CD4-positive, alpha-beta T cell treated with Interleukin-1 beta for 1 hour (primary cell): Measurements from ENCODE around the gene IHH.

Experiments
- DNase-seq, 2 donors: peaks; one replicate each; pipeline ENCODE4 v3.0.0-alpha.2; 2020 to 2022

The IHH gene

DNA sequence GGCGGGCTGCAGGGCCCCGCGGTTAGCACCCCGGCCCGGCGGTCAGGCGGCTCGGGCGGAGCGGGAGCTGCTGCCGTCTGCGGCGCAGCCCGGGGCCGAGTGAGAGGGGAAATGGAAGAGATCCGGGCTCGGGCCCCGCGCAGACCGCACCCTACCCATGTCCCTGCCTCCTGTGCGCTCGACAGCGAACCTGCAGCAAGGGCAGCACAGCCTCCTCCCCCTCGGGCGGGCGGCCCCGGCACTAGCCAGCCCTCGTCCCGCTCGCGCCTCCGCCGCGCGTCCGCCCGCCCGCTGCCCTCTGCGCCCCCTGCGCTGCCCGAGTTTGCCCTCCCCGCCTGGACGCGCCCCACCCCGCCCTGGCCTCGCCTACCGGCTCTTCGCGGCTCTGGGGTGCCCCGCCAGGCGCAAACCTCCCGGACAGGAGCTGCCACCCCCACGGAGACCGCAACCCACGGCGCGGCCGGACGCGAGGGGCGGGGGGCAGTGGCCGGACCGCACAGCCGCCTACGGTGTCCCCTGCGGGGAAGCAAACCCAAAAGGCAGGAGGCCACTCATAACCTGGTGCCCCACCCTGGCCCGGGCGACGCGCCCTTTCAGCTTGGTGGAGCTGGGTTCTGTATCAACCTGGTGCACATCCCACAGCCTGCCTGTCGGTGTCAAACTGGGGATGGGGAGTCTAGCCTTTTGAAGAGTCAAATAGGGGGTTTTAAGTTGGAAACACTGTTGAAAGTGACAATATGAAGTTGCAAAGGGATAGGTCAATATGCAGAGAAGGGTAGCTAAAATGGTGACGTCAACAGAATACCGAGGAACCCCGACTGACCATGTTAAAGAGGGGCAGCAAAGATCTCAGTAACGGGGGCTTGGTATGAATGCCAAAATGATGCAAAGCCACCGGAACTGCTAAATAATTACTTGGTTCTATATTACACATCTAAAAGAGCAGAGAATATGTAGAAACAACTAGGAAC lies at the start of gene IHH:
TSS of gene IHH (minus strand) at position 101 of the 971 bp plus-strand sequence. CDS start 454 bp downstream, outside the sequence.
- DNase-seq, result no peak

- DNase-seq, result peak; percentile 24 to 48
These were observed 48.8 kb upstream of the IHH start for GRCh38 chr2:219109471-219109870.

- no peak for DNase-seq
These were observed 47.0 kb upstream of the IHH start for GRCh38 chr2:219107758-219108157.

DNA sequence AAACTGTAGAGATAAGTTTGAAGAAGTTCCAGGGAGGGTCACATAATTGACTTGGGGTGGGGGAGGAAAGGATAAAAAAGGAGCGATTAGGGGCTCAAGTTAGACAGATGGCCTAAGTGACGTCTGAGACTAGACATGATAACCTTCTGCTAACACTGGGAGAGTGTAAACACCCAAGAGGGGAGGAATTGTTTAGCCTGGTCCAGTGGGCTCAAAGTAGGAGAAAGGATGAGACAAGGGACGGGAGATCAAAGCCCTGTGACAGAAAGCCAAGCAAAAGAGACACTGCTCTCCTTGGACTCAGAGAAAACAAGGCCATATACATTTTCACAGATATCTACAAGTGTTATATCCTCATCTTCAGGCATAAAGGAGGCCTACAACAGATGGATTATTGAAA lies 45.5 kb upstream of the IHH start:
- no peak for DNase-seq

DNA sequence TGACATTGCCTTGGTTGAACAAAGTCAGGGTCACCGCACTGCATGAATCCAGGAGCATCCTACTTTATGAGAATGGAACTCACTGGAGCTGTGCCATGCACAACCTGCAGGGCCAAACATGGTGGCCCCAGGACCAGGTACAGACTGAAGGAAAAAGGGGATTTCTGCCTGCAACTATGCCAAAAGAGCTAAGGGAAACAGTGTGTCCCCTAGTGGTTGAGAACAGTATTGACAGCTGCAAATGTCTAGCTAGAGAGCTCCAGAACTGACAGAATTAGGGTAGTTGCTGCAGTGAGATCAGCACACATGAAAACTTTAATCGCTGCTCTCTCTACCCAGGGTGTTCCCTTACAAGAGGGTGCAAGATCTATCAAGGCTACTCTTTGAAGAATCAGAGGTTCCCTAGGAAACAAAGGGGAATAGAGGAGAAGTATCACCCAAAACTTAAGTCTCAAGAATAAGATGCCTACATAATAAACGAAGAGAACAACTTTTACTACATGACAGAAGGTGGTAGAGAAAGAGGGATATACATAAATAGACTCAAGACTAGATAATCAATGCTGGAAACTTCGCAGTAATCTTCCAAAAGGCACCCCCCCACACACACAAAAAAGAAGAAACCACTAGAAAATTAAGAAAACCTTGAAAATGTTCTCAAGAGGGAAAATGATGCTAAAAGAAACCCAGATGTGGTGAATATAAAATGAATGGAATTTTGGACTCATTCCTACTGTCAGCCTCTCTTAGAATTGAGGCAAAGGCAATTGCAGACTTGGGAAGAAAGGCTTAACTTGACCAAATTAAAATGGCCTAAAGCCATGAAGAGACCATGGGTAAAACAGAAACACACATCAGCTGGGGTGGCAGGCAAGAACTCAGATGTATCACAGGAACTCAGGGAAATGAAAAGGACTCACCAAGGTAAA lies 43.6 kb upstream of the IHH start:
- peak in 1 of 2 donors; percentile 35 for DNase-seq

GRCh38 chr2:219099329-219099728 lies 38.6 kb upstream of the IHH start:
- no peak for DNase-seq

DNA sequence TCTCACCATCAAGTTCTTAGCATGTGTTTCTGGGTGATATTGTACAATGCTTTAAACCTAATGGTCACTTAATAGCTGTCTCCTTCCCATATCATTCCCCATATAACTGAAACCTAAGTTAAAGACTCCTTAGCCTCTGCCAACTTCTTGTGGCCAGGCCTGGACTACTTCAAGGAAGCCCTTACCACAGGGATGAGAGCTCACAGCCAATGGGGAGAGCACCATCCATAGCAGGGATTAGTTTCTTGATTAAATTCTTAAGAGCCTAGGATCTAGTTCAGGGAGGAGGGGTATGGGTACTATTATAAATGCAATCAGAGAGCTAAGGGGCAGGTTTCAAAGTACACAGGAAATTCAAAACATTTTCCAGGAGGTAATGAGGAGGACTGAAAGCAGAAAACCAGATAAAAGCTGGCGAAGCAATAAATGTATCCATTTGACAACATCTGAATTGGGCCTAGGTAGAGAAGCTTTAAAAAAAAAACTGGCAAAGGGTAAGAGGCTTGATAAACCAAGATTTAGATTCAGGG lies 34.8 kb upstream of the IHH start:
- DNase-seq, result no peak

DNA sequence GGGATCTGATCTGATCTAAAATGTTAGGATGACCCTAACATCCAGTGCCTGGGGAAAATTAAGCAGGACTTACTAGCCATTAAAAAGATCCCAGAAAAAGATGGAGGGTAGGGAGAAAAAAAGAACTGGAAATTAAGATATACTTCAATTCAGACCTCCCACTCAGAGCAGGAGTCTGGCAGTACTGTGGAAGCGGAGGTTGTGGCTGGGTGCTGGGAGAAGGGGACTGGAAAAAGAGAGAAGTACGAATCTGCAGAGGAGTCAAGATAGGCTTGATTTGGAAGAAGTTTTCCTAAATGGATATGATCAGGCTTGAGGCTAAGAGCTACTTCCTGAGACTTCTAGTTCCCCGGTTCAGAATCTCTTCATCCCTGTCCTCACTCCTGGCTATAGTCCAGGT lies 33.5 kb upstream of the IHH start:
- no peak for DNase-seq

GRCh38 chr2:219090436-219091299 lies 29.9 kb upstream of the IHH start:
- DNase-seq, result no peak

GRCh38 chr2:219089330-219089729 lies 28.6 kb upstream of the IHH start:
- no peak for DNase-seq

DNA sequence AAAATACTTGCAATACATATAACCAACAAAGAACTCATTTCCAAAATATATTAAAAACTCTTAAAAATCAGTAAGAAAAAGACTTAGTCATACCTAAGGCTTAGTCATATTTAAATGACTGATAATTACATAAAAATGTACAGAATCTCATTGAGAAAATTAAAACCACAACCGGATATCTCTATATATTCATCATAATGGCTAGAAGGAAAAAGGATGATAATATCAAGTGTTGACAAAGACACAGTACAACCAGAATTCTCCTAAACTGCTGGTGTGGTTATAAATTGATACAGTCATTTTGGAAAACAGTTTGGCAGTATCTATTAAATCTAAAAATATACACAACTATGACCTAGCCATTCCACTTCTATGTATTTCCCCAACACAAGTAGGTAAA lies 27.1 kb upstream of the IHH start:
- no peak for DNase-seq

- DNase-seq, result no peak
These were observed 26.6 kb upstream of the IHH start for GRCh38 chr2:219087361-219087760.

- no peak for DNase-seq
These were observed 25.5 kb upstream of the IHH start for GRCh38 chr2:219086196-219086595.

GRCh38 chr2:219084791-219085190 lies 24.1 kb upstream of the IHH start:
- no peak for DNase-seq

GRCh38 chr2:219082332-219082958 lies 21.7 kb upstream of the IHH start:
- no peak for DNase-seq

DNA sequence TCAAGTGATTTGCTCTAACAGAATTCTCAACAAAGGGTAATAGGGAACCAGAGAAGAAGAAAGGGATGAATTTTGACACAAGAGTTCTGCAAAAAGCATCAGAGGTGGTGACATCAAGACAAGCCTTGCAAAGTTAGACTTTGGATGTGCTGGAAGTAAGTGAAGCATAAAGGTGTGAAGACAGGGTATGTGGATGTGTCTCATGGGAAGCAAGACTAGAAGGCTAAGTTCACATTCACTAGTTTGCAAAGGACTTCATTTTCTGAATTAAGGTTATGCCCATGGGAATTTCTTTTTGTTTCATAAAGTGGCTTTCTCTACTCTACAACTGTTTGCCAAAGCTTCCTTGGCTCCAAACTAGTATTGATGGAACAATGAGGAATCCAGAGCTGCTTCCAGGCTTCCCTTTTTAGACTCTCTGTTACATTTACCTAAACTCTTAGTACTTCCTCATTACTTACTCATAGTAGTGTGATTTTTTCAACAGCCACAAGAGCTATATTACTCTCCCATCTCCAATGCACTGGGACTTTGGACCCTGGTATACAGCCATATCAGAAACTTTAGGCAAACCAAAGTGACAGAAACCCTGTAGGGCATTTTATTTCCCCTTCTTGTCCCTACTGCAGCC lies 21.1 kb upstream of the IHH start:
- DNase-seq, result no peak

GRCh38 chr2:219081096-219081495 lies 20.4 kb upstream of the IHH start:
- DNase-seq, result no peak

GRCh38 chr2:219079417-219079816 lies 18.7 kb upstream of the IHH start:
- DNase-seq, result no peak

- no peak for DNase-seq
These were observed 18.2 kb upstream of the IHH start for GRCh38 chr2:219078951-219079350.

DNA sequence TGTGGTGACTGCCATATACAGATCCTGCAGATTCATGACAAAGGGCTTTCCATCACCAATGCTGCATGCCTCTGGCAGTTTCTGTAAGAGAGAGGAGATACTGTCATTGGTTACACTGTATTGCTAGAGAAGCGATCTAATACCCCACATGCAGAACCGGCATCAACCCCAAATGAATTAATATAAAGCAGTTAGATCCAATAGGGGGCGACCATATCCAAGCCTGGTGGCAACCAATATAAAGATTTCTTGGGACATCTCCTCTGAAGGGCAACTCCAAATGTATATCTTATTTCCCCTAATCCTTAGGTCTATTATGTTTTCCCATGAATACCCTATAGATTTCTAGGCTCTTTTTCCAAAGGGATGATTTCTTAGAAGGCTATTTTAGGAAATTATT lies 17.4 kb upstream of the IHH start:
- no peak for DNase-seq

- DNase-seq, result no peak
These were observed 15.5 kb upstream of the IHH start for GRCh38 chr2:219076253-219076652.
